Esophagus (tissue), 2 donors: Measurements from ENCODE around the gene RBBP5. TPM values are rescaled to one million over a fixed set of nuclear protein-coding genes. Genes with fewer than 3 reads are reported as not detected.

Source experiments
- H3K27ac ChIP-seq, 2 donors: one replicate each; pipeline ENCODE4 v1.5.1; 2013; ENCODE audit warnings: low read depth in 2 of 2, mild to moderate bottlenecking in 2 of 2, inconsistent platforms in 1 of 2, low read length in 1 of 2, moderate library complexity in 1 of 2
- H3K27me3 ChIP-seq, 2 donors: one replicate each; pipeline ENCODE4 v1.6.1; 2013; ENCODE audit warnings: low read length in 2 of 2, control low read depth in 1 of 2, mild to moderate bottlenecking in 1 of 2; ENCODE audit not compliant: insufficient read depth in 2 of 2, control insufficient read depth in 1 of 2
- H3K36me3 ChIP-seq, 2 donors: one replicate each; pipeline ENCODE4 v1.6.1; 2013; ENCODE audit warnings: low read length in 1 of 2; ENCODE audit not compliant: control insufficient read depth in 2 of 2, insufficient read depth in 2 of 2
- H3K4me1 ChIP-seq, 2 donors: one replicate each; pipeline ENCODE4 v1.6.1; 2013; ENCODE audit warnings: low read length in 1 of 2; ENCODE audit not compliant: control insufficient read depth in 2 of 2, insufficient read depth in 2 of 2
- H3K4me3 ChIP-seq, 2 donors: one replicate each; pipeline ENCODE4 v1.5.1; 2013; ENCODE audit warnings: low read length in 2 of 2, mild to moderate bottlenecking in 2 of 2, low read depth in 1 of 2, moderate library complexity in 1 of 2
- H3K9me3 ChIP-seq, 2 donors: one replicate each; pipeline ENCODE4 v1.6.1; 2013; ENCODE audit warnings: mild to moderate bottlenecking in 2 of 2, low read depth in 1 of 2, low read length in 1 of 2, moderate library complexity in 1 of 2; ENCODE audit not compliant: control insufficient read depth in 2 of 2, insufficient read depth in 1 of 2
- WGBS, 2 donors: extraction: QIAGEN DNeasy Blood & Tissue Kit; methylation state at CpG; one replicate each; pipeline ENCODE4 v1.1.7; 2013; 5-methylcytosine and 5-hydroxymethylcytosine counted together
- polyA plus RNA-seq, 2 donors: library from polyadenylated mRNA; stranded (reverse); fragments of 200-250 nt; gene quantifications; one replicate each; pipeline ENCODE4 v1.2.3, GENCODE V29; 2013
- donor health status: healthy with polysubstance abuse.
- donor health status: Bipolar disorder and iron deficiency.

RBBP5 gene
- polyA plus RNA-seq, 2 donors, result 3.0 to 4.0 TPM

DNA sequence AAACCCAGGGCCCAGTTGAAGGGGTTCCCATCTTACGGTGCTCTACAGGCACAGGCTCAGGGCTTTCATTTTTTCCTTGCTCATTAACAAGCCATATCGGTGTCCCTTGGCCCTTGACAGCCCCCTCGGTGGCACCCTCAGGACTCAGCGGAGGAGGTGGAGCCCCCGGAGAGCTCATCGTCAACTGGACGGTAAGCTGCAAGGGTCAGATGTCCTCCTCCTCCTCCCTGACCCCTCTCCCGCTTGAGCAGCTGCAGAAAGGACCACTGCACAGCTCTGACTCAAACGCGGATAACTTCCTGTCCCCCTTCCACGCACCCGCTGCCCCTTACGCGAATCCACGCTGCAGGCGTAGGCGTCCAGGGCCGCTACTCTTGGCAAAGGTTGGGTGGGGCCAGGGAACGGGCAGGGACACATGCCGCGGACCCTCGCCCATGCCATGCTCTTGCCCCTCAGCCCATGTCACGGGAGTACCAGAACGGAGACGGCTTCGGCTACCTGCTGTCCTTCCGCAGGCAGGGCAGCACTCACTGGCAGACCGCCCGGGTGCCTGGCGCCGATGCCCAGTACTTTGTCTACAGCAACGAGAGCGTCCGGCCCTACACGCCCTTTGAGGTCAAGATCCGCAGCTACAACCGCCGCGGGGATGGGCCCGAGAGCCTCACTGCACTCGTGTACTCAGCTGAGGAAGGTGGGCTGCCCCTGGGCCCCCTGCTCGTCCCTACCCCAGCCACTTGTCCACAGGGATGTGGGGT lies 52.2 kb downstream of the RBBP5 start:
- Histone ChIP-seq H3K4me1 (no peaks in the 10 kb centered on the region), H3K27ac (no peak overlapping the region), H3K9me3 (no peaks in the 10 kb centered on the region), H3K36me3 (no peaks in the 10 kb centered on the region), H3K27me3 (no peaks in the 10 kb centered on the region), H3K4me3 (no peak overlapping the region)
- WGBS, 2 donors, result 84 to 85% methylated on average over 39 to 42 of the region's 42 CpGs

GRCh38 chr1:205068457-205069040 lies 53.2 kb downstream of the RBBP5 start:
- Histone ChIP-seq H3K9me3 (no peaks in the 10 kb centered on the region), H3K4me1 (no peaks in the 10 kb centered on the region), H3K27ac (no peak overlapping the region), H3K36me3 (no peaks in the 10 kb centered on the region), H3K4me3 (no peak overlapping the region), H3K27me3 (no peaks in the 10 kb centered on the region)
- WGBS, 2 donors, result 17 to 20% methylated on average over 2 of the region's 2 CpGs

- WGBS, 2 donors, result 79 to 98% methylated on average over 4 of the region's 4 CpGs
- Histone ChIP-seq H3K4me1 (no peaks in the 10 kb centered on the region), H3K27me3 (no peaks in the 10 kb centered on the region), H3K4me3 (no peak overlapping the region), H3K27ac (no peak overlapping the region), H3K36me3 (no peaks in the 10 kb centered on the region), H3K9me3 (no peaks in the 10 kb centered on the region)
These were observed 53.8 kb downstream of the RBBP5 start for GRCh38 chr1:205068001-205068400.

GRCh38 chr1:205067031-205067430 lies 54.7 kb downstream of the RBBP5 start:
- H3K36me3 ChIP-seq, result no peaks in the 10 kb centered on the region
- H3K27ac ChIP-seq, result no peak overlapping the region
- 91 to 92% methylated on average over 6 of the region's 6 CpGs for WGBS, 2 donors
- H3K4me1 ChIP-seq, result no peaks in the 10 kb centered on the region
- no peaks in the 10 kb centered on the region for H3K27me3 ChIP-seq
- H3K9me3 ChIP-seq, result no peaks in the 10 kb centered on the region
- H3K4me3 ChIP-seq, result no peak overlapping the region

DNA sequence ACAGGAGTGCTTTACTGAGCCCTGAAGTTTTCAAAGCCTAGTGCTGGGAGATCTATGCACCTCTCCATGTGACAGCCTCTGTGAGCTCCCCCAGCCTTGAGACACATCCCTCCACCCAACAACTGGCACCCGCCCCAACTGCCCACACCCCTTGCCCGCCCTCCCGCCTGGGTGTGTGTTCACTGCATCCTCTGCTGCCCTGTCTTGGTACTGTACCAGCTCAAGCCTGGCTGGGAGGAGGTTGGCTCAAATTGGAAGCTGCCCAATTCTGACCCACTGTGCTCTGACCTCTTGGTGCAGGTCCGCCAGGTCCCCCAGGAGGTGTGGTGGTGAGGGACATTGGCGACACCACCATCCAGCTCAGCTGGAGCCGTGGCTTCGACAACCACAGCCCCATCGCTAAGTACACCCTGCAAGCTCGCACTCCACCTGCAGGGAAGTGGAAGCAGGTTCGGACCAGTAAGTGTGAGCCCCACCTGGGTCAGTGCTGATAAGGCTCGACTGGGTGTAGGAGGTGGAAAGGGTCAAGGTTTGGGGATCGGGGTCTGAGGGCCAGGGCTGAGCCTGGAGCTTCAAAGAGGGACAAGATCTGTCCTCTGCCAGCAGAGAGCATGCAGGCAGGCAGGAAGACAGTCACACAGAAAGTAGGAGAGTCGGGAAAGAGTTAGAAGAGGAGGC lies 55.5 kb downstream of the RBBP5 start:
- Histone ChIP-seq H3K36me3 (no peaks in the 10 kb centered on the region), H3K4me1 (no peaks in the 10 kb centered on the region), H3K27me3 (no peaks in the 10 kb centered on the region), H3K9me3 (no peaks in the 10 kb centered on the region), H3K27ac (no peak overlapping the region), H3K4me3 (no peak overlapping the region)
- 64 to 75% methylated on average over 13 of the region's 13 CpGs for WGBS, 2 donors

- 90 to 91% methylated on average over 14 of the region's 14 CpGs for WGBS, 2 donors
- Histone ChIP-seq H3K4me1 (no peaks in the 10 kb centered on the region), H3K27ac (no peak overlapping the region), H3K4me3 (no peak overlapping the region), H3K27me3 (no peaks in the 10 kb centered on the region), H3K9me3 (no peaks in the 10 kb centered on the region), H3K36me3 (no peaks in the 10 kb centered on the region)
These were observed 56.1 kb downstream of the RBBP5 start for GRCh38 chr1:205065666-205066065.

DNA sequence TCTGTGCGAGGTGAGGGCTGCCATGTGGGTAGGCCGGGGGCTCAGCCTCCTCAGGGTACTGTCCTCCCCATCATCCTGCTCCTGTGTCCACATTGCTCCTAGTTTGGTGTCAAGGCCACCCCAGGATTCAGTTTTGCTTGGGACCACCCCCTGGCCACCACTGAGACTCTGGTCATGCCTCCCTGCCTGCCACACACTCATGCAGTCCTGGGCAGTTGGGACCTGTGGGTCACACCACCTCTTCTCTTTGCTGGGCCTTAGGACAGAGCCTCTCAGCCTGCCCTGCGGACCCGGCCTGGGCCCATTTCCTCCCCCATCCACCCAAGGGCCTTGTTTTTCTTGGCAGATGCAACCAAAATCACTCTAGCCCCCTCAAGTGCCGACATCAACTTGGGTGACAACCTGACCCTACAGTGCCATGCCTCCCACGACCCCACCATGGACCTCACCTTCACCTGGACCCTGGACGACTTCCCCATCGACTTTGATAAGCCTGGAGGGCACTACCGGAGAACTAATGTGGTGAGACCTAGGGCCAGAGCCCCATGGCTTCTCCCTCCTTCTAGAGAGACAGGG lies 56.9 kb downstream of the RBBP5 start:
- Histone ChIP-seq H3K27ac (no peak overlapping the region), H3K27me3 (no peaks in the 10 kb centered on the region), H3K9me3 (no peaks in the 10 kb centered on the region), H3K4me1 (no peaks in the 10 kb centered on the region), H3K4me3 (no peak overlapping the region), H3K36me3 (no peaks in the 10 kb centered on the region)
- WGBS, 2 donors, result 87 to 89% methylated on average over 9 of the region's 9 CpGs

- Histone ChIP-seq H3K36me3 (no peaks in the 10 kb centered on the region), H3K4me3 (no peak overlapping the region), H3K4me1 (no peaks in the 10 kb centered on the region), H3K9me3 (no peaks in the 10 kb centered on the region), H3K27me3 (no peaks in the 10 kb centered on the region), H3K27ac (no peak overlapping the region)
- WGBS, 2 donors, result 87 to 88% methylated on average over 11 of the region's 11 CpGs
These were observed 57.5 kb downstream of the RBBP5 start for GRCh38 chr1:205064301-205064700.

GRCh38 chr1:205062895-205063294 lies 58.9 kb downstream of the RBBP5 start:
- Histone ChIP-seq H3K9me3 (no peaks in the 10 kb centered on the region), H3K4me1 (no peaks in the 10 kb centered on the region), H3K27ac (no peak overlapping the region), H3K27me3 (no peaks in the 10 kb centered on the region), H3K4me3 (no peak overlapping the region), H3K36me3 (no peaks in the 10 kb centered on the region)
- 90 to 92% methylated on average over 3 of the region's 3 CpGs for WGBS, 2 donors
